22Rv1 (cell line): ENCODE results near the gene CALML5.

Experiments used
- ZFX ChIP-seq: fragments of 450-650 bp; IDR thresholded peaks from 2 replicates; pipeline ENCODE4 v1.6.1; 2017; ENCODE audit warnings: antibody characterized with exemption, borderline replicate concordance
- TF ChIP-seq, protein P1 (sequence below): fragments of 450-650 bp; IDR thresholded peaks from 2 replicates; pipeline ENCODE4 v1.5.1; 2017; ENCODE audit warnings: mild to moderate bottlenecking

DNA sequence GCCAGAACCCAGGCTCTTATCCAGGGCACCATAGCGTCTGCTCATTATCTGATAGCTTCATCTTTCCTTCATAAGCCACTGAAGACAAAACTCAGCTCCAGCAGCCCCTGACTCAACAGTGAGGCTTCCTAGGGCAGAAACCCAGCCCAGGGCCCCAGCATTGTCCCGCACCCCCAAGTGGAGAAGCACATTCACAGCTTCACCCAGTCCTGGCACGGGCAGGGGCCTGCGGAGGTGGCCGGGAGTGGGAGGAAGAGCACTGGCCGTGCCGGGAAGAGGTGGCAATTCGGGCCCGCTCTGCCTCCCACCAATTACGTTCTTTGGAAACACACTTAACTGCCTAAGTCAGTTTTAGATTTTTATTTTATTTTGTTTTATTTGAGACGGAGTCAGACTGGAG is 10.3 kb upstream of the CALML5 start:
- TF ChIP-seq, protein P1, sequence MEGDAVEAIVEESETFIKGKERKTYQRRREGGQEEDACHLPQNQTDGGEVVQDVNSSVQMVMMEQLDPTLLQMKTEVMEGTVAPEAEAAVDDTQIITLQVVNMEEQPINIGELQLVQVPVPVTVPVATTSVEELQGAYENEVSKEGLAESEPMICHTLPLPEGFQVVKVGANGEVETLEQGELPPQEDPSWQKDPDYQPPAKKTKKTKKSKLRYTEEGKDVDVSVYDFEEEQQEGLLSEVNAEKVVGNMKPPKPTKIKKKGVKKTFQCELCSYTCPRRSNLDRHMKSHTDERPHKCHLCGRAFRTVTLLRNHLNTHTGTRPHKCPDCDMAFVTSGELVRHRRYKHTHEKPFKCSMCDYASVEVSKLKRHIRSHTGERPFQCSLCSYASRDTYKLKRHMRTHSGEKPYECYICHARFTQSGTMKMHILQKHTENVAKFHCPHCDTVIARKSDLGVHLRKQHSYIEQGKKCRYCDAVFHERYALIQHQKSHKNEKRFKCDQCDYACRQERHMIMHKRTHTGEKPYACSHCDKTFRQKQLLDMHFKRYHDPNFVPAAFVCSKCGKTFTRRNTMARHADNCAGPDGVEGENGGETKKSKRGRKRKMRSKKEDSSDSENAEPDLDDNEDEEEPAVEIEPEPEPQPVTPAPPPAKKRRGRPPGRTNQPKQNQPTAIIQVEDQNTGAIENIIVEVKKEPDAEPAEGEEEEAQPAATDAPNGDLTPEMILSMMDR = no peak
- no peak for TF ChIP-seq ZFX
